Sciatic nerve (tissue), 2 donors: ENCODE data around the gene BARD1. TPM values are rescaled to one million over a fixed set of nuclear protein-coding genes. Genes with fewer than 3 reads are reported as not detected.
"Not testable (repeated sequence)": the region's sequence is repeated elsewhere in the genome, so short reads cannot be mapped to it uniquely, and the experiment has no call there.

ENCODE experiments used
- ATAC-seq: fragments of 200-7000 bp; cut with Tn5 transposase; one replicate; pipeline ENCODE4 v1.9.1; 2020; ENCODE audit warnings: mild to moderate bottlenecking, moderate library complexity
- DNase-seq: peaks from one replicate; pipeline ENCODE4 v3.0.0-alpha.2; 2020; ENCODE audit warnings: low spot score
- intact Hi-C: fragments of 100-400 bp; cut with DNase I; formaldehyde crosslinking; loops from one replicate; pipeline ENCODE4 v1.14.2; 2022
- total RNA-seq: library from RNA; stranded (reverse); fragmentation: NEBNext Ultra II Directional; extraction: Animal tissue kit (Norgen Biotek cat#: 25700); gene quantifications from one replicate; pipeline ENCODE4 v1.2.1, GENCODE V29; 2021
- donor health status: DM: no; HTN: no; CAD: no.
- donor health status: DM: no; HTN: no; CAD: no.

Gene BARD1
- total RNA-seq, 1 donor from 2014 or later = 20.5 TPM

GRCh38 chr2:214775971-214776370, 33.5 kb downstream of the BARD1 start:
- intact Hi-C loops = no loop called here
- DNase-seq (no peak), ATAC-seq (no peak)

GRCh38 chr2:214774108-214774507, 35.4 kb downstream of the BARD1 start:
- intact Hi-C loops = no loop called here
- ATAC-seq (no peak), DNase-seq (no peak)

- no peak for DNase-seq
- ATAC-seq = no peak
- intact Hi-C loops = no loop called here
These were observed 37.0 kb downstream of the BARD1 start for GRCh38 chr2:214772443-214773015.

DNA sequence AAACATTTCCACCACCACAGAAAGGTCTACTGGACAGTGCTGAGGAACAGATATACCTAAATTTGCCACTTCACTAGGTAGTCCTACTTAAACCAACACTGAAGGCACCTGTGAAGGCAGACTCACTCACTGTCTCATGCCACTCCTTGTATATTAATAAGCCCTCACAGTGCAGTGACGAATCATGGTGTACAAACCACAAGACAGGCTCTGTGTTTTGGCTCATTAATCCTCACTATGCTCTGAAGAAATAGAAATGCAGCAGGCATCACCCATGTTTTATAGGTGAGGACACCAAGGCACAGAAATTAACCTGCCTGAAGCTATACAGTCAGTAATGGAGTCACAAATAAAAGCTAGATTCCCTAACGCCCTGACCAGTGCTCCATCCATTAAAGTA, 44.3 kb downstream of the BARD1 start:
- ATAC-seq (no peak), DNase-seq (no peak)
- intact Hi-C loops = no loop called here

GRCh38 chr2:214753455-214753854, 56.0 kb downstream of the BARD1 start:
- ATAC-seq (no peak), DNase-seq (no peak)
- intact Hi-C loops = no loop called here

GRCh38 chr2:214750529-214750928, 59.0 kb downstream of the BARD1 start:
- ATAC-seq (no peak), DNase-seq (no peak)
- intact Hi-C loops = no loop called here

DNA sequence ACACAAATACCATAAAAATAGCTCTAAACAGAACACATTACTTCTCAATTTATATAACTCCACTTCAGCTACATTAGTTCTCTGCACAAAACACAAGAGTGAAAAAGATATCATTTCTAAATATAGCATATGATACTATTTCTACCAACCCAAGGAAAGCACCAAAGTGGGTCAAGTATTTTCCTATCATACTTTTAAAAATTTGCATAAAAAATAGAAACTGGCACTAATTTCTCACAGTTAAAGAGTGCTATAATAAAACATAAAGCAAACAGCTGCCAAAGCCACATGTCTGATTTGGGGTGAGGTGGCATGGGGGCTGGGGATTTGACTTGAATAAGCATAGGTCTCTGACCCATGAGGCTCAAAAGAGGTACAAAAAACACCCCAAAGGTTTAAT, 61.5 kb downstream of the BARD1 start:
- no peak for DNase-seq
- no peak for ATAC-seq
- intact Hi-C loops = no loop called here

- ATAC-seq = no peak
- intact Hi-C loops = no loop called here
These were observed 67.4 kb downstream of the BARD1 start for GRCh38 chr2:214742119-214742518.

GRCh38 chr2:214740867-214741395, 68.6 kb downstream of the BARD1 start:
- ATAC-seq (no peak), DNase-seq (no peak)
- intact Hi-C loops = no loop called here

More at GRCh38 chr2:214742119-214742518, 67.4 kb downstream of the BARD1 start:
- no peak for DNase-seq

DNA sequence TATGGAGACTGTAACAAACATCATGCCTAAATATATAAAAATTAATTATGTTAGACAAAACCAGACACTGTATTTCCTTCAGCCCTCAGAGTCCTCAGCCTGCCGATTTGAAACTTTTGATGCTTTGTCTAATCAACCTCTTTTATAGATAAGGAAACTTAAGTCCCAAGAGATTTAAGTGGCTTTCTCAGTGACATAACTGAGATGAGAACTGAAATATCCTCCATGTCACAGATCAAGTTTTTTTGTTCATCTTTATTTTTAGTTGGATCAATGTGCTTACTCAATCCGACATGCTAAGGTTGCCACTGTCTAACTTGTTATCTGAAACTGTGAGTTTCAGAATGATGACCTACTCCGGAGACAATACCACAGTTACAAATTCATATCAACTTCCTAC, 72.3 kb downstream of the BARD1 start:
- DNase-seq (no peak), ATAC-seq (no peak)
- intact Hi-C loops = no loop called here

- ATAC-seq (no peak), DNase-seq (no peak)
- intact Hi-C loops = no loop called here
These were observed 78.6 kb downstream of the BARD1 start for GRCh38 chr2:214730800-214731407.

- ATAC-seq = no peak
These were observed 79.2 kb downstream of the BARD1 start for GRCh38 chr2:214730248-214730647.

GRCh38 chr2:214724741-214725140, 84.7 kb downstream of the BARD1 start:
- DNase-seq (no peak), ATAC-seq (no peak)
- intact Hi-C loops = no loop called here

More at GRCh38 chr2:214730248-214730647, 79.2 kb downstream of the BARD1 start:
- DNase-seq = no peak
- intact Hi-C loops = no loop called here

- ATAC-seq, intact Hi-C loops, DNase-seq: not testable (repeated sequence)
These were observed 91.6 kb downstream of the BARD1 start for GRCh38 chr2:214717837-214718236.

- DNase-seq = no peak
- ATAC-seq = no peak
- intact Hi-C loops = no loop called here
These were observed 92.5 kb downstream of the BARD1 start for GRCh38 chr2:214716811-214717560.

DNA sequence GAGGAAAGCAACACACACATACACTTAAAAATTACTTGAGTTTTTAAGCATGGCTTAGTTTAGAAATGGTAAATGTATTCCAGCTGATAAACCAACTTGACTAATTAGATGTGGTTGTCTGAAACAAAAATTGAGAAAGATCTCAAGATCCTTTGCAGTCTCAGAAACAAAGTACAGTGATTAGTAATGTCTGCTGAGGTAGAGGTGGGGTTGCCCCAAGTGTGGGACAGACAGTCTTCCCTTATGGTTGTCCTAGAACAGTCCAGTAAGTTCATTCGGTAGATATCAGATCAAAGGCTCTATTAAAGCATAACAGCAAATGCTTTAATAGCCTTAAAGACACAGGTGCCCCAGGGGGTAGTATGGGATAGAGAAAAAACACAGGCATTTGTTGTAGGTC, 94.5 kb downstream of the BARD1 start:
- no peak for ATAC-seq
- intact Hi-C loops = no loop called here
- no peak for DNase-seq

- DNase-seq (no peak), ATAC-seq (no peak)
- intact Hi-C loops = no loop called here
These were observed 96.2 kb downstream of the BARD1 start for GRCh38 chr2:214713080-214713830.

DNA sequence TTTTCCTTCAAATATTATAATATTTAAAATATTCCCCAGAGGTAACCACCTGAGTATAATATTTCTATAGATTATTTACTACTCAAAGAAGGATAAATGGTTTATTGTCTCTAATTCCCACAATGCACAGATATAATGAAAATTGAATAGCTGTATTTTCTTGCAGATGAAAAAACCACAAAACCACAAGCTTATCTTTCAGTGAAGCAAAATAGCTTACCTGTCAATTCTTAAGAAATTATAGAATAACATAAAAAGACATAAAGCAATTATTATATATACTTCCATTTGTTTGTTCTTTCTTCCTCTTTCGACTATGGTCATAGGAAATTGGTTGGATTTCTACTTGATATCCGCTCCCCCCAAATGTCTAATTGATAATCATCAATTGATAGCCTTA, 98.8 kb downstream of the BARD1 start:
- intact Hi-C loops = no loop called here
- ATAC-seq (no peak), DNase-seq (no peak)

DNA sequence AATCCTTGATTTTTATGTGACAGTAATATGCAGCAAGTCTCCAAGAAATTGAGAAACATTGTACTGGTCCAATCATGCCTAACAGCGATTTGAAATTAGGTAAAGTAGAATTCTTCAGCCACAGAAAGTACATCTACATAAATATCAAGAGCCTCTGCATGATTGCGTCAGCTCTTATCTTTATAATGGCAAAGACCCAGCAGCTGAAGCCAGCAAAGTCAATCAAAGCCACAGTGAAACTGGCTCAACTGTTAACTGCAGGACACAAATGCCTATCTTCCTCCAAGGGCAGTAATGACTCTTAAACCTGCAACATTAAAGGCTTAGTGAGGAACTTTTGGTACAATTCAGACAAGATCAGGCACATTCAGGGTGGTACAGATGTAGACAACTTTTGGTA, 102.5 kb downstream of the BARD1 start:
- DNase-seq = no peak
- intact Hi-C loops = no loop called here
- no peak for ATAC-seq

GRCh38 chr2:214699236-214699635, 110.2 kb downstream of the BARD1 start:
- ATAC-seq = no peak
- no peak for DNase-seq
- intact Hi-C loops = no loop called here
